Measurements from ENCODE around the gene IFNL2. TPM values are rescaled to one million over a fixed set of nuclear protein-coding genes. Genes with fewer than 3 reads are reported as not detected.

Gene IFNL2
- total and polyA plus RNA-seq, 12 donors = not detected

DNA sequence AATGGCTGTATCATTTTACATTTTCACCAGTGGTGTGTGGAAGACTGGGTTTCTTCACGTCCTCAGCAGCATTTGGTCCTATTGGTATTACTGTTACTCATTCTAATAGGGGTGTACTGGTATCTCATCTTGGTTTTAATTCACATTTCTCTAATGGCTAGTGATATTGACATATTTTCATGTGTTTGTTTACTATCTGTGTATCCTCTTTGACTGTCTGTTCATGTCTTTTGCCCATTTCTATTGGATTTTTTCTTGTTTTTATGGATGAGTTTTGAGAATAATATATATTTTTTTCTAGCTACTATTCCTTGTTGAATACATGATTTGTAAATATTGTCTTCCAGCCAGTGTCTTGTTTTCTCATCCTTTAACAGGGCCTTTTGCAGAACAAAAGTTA is 13.8 kb downstream of the IFNL2 start:
- Histone ChIP-seq H3K36me3 (replicated peaks in 1 of 2) (no peaks in the 10 kb centered on the region), H3K4me1 (replicated peaks in 1 of 2) (no peaks in the 10 kb centered on the region), H3K27ac (no peak overlapping the region), H3K27me3 (no peaks in the 10 kb centered on the region), H3K9me3 (replicated peaks in 1 of 3) (no peaks in the 10 kb centered on the region), H3K4me3 (no peak overlapping the region)
- no peak for DNase-seq
- intact Hi-C loops (cut with DNase I) = no loop called here
- WGBS, 4 donors = 36 to 67% (median 56%) methylated on average over 1 of the region's 1 CpG
- TF ChIP-seq POLR2A (IDR thresholded peaks at IDR 0.05) = no peak
- TF ChIP-seq, protein P1, sequence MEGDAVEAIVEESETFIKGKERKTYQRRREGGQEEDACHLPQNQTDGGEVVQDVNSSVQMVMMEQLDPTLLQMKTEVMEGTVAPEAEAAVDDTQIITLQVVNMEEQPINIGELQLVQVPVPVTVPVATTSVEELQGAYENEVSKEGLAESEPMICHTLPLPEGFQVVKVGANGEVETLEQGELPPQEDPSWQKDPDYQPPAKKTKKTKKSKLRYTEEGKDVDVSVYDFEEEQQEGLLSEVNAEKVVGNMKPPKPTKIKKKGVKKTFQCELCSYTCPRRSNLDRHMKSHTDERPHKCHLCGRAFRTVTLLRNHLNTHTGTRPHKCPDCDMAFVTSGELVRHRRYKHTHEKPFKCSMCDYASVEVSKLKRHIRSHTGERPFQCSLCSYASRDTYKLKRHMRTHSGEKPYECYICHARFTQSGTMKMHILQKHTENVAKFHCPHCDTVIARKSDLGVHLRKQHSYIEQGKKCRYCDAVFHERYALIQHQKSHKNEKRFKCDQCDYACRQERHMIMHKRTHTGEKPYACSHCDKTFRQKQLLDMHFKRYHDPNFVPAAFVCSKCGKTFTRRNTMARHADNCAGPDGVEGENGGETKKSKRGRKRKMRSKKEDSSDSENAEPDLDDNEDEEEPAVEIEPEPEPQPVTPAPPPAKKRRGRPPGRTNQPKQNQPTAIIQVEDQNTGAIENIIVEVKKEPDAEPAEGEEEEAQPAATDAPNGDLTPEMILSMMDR (IDR thresholded peaks at IDR 0.05) = no peak

DNA sequence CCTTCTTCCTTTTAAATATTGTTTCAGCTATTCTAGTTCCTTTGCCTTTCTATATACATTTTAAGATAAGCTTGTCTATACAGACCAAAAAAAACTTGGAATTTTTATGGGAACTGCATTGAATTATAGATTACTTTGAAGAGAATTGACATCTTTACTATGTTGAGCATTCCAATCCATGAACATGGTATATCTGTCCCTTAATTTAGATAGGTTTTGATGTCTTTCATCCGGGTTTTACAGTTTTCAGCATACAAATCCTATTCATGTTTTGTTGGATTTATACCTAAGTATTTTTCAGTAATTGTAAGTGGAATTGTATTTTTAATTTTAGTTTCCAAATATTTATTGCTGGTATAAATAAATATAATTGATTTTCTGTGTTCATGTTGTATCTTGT is 15.8 kb downstream of the IFNL2 start:
- intact Hi-C loops (cut with DNase I) = no loop called here
- no peaks in the 10 kb centered on the region for H3K36me3 ChIP-seq (replicated peaks in 1 of 2)
- H3K27ac ChIP-seq = no peak overlapping the region
- no peaks in the 10 kb centered on the region for H3K9me3 ChIP-seq (replicated peaks in 1 of 3)
- H3K27me3 ChIP-seq = no peaks in the 10 kb centered on the region
- 79 to 90% (median 83%) methylated on average over 1 of the region's 1 CpG for WGBS, 4 donors
- TF ChIP-seq, protein P1 (IDR thresholded peaks at IDR 0.05) = no peak
- TF ChIP-seq POLR2A (IDR thresholded peaks at IDR 0.05) = no peak
- no peak for DNase-seq
- H3K4me3 ChIP-seq = no peak overlapping the region
- H3K4me1 ChIP-seq (replicated peaks in 1 of 2) = no peaks in the 10 kb centered on the region

DNA sequence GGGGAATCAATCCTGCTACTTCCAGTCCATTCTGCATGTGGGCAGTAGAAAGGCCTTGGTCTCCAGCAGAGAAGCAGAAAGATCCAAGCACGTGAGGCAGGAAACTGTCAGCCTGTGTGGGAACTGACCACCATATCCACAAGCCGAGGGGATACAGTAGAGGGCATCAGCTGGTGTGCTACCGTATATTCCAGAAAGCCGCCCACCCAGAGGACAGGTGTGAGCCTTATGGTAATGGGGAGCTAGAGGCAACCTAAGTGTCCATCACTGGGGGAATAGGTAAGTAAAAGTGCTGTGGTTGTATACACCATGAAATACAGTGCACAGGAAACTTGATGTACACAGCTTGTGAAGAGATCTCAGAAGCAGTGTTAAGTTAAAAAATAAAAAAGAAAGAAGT is 25.2 kb downstream of the IFNL2 start:
- 71 to 82% (median 78%) methylated on average over 4 of the region's 4 CpGs for WGBS, 4 donors
- Histone ChIP-seq H3K27me3 (peaks cover 4% of the 10 kb centered on the region), H3K36me3 (replicated peaks in 1 of 2) (no peaks in the 10 kb centered on the region), H3K9me3 (replicated peaks in 1 of 3) (no peaks in the 10 kb centered on the region), H3K4me3 (no peak overlapping the region), H3K4me1 (replicated peaks in 1 of 2) (no peaks in the 10 kb centered on the region), H3K27ac (no peak overlapping the region)
- no peak for DNase-seq
- TF ChIP-seq, protein P1 (IDR thresholded peaks at IDR 0.05) = no peak
- no peak for TF ChIP-seq POLR2A (IDR thresholded peaks at IDR 0.05)
- intact Hi-C loops (cut with DNase I) = no loop called here

DNA sequence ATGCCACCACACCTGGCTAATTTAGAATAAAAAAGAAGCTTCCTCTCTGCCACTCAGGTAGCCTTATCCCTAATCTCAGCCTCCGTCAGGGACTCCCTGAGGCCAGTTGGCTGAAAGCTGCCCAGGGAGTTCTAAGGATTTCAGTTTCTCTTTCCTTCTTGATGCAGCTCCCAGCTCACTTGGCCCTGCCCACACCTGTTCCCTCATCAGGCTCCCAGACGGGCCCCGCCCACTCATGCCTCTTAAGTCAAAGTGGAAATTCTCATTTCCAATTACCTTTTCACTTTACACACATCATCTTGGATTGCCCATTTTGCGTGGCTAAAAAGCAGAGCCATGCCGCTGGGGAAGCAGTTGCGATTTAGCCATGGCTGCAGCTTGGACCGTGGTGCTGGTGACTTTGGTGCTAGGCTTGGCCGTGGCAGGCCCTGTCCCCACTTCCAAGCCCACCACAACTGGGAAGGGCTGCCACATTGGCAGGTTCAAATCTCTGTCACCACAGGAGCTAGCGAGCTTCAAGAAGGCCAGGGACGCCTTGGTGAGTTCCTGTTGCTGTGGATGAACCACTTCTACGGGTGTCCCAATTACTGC is 28.0 kb downstream of the IFNL2 start, which contains the start of gene IFNL1:
IFNL1 (plus strand) TSS at position 353 of the 591 bp plus-strand sequence; CDS start at position 368, 15 bp downstream.
- Histone ChIP-seq H3K4me1 (replicated peaks in 1 of 2) (no peaks in the 10 kb centered on the region), H3K27ac (no peak within 1 kb of the TSS), H3K36me3 (replicated peaks in 1 of 2) (no peaks in the 10 kb centered on the region), H3K9me3 (replicated peaks in 1 of 3) (no peaks in the 10 kb centered on the region), H3K27me3 (peaks cover 6% of the 10 kb centered on the region), H3K4me3 (no peak within 1 kb of the TSS)
- DNase-seq = no peak
- no peak for TF ChIP-seq POLR2A (IDR thresholded peaks at IDR 0.05)
- TF ChIP-seq, protein P1 (IDR thresholded peaks at IDR 0.05) = no peak
- intact Hi-C loops (cut with DNase I) = no loop called here
- WGBS, 4 donors = 80 to 90% (median 87%) methylated on average over 10 to 11 of the region's 11 CpGs
